Gastroesophageal sphincter (tissue), 2 donors: ENCODE data around the gene ARNT2.

Source experiments
- POLR2A ChIP-seq, 2 donors: fragments of 450-650 bp; IDR thresholded peaks; one replicate each; pipeline ENCODE4 v1.6.1; 2017; ENCODE audit warnings: antibody characterized with exemption in 2 of 2, mild to moderate bottlenecking in 2 of 2, moderate library complexity in 1 of 2
- POLR2AphosphoS5 ChIP-seq: sonication (generic); formaldehyde crosslinking; IDR thresholded peaks from one replicate; pipeline ENCODE4 v1.6.1; 2017; ENCODE audit warnings: antibody characterized with exemption

DNA sequence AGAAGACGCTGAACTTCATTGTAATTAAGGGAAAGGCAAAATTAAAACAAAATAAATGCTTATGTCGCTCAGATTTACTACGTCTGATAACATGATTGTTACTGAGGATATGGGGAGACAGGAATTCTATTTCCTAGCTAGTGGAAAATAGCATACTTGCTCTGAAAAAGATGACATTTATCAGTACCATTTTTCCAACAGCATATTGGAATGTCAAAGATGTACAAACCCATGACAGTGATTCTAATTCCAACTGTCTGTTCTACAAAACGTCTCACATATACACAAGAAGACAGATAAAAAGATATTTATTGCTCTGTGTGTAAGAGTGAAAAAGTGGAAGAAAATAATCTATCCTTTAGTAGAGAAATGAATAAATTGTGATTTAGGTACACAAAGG lies 197.1 kb downstream of the ARNT2 start:
- TF ChIP-seq POLR2A (IDR thresholded peaks at IDR 0.05): no peak
- TF ChIP-seq POLR2AphosphoS5: no peak
